SU-DHL-6 (cell line): ENCODE measurements around the gene ACRV1.

Experiments
- CTCF ChIP-seq: fragments of 200-600 bp; sonication (generic); IDR thresholded peaks from one replicate; pipeline ENCODE4 v1.5.1; 2017; ENCODE audit warnings: antibody characterized with exemption, mild to moderate bottlenecking, low read length, moderate library complexity; ENCODE audit not compliant: insufficient read depth, poor library complexity, severe bottlenecking
- EZH2phosphoT487 ChIP-seq: fragments of 200-600 bp; sonication (generic), shearing (Covaris generic); conservative IDR thresholded peaks from 2 replicates; pipeline ENCODE4 v1.6.1; 2018; ENCODE audit warnings: mild to moderate bottlenecking, antibody characterized with exemption, low read length, moderate library complexity, mixed read lengths

- TF ChIP-seq CTCF (no peak), EZH2phosphoT487 (no peak)
Observed at GRCh38 chr11:125627236-125627910, 53.3 kb downstream of the ACRV1 start.
